HepG2 (cell line): ENCODE results near the gene TMEM151A. TPM values are rescaled to one million over a fixed set of nuclear protein-coding genes. Genes with fewer than 3 reads are reported as not detected.

Experiments
- AGO1 ChIP-seq: fragments of 200-400 bp; formaldehyde crosslinking; IDR thresholded peaks from 2 replicates; pipeline ENCODE4 v1.6.1; 2017; ENCODE audit warnings: mild to moderate bottlenecking, low read depth, low read length, moderate library complexity; ENCODE audit not compliant: poor library complexity, severe bottlenecking
- ATF7-NPFF ChIP-seq: sonication (generic); formaldehyde crosslinking; IDR thresholded peaks from 2 replicates; pipeline ENCODE4 v1.8.1; 2023; ENCODE audit warnings: mild to moderate bottlenecking, low read depth, missing genetic modification reagents, moderate library complexity
- HES4 ChIP-seq: sonication (generic); formaldehyde crosslinking; IDR thresholded peaks from 2 replicates; pipeline ENCODE4 v1.9.0; 2021; ENCODE audit warnings: mild to moderate bottlenecking, missing genetic modification reagents, borderline replicate concordance
- HOXA3 ChIP-seq: sonication (generic); formaldehyde crosslinking; IDR thresholded peaks from 2 replicates; pipeline ENCODE4 v1.5.0; 2020; ENCODE audit warnings: missing genetic modification reagents
- KAT8 ChIP-seq: IDR thresholded peaks from 2 replicates; pipeline ENCODE4 v1.6.1; 2016; ENCODE audit warnings: missing genetic modification reagents, missing compliant biosample characterization
- MTA1 ChIP-seq: sonication (generic); formaldehyde crosslinking; IDR thresholded peaks from 2 replicates; pipeline ENCODE4 v1.4.0; 2020; ENCODE audit warnings: missing genetic modification reagents, mild to moderate bottlenecking, borderline replicate concordance
- NKX3-1 ChIP-seq: sonication (generic); formaldehyde crosslinking; IDR thresholded peaks from 2 replicates; pipeline ENCODE4 v1.5.0; 2020; ENCODE audit warnings: missing genetic modification reagents
- NONO ChIP-seq, 2 experiments: fragments of 450-650 bp in 1 of 2; sonication (generic) in 1 of 2; formaldehyde crosslinking in 1 of 2; IDR thresholded peaks in 1 of 2; conservative IDR thresholded peaks in 1 of 2; 2 replicates each; pipeline versions ENCODE4 v1.6.1 to v1.8.0; 2017 to 2022; ENCODE audit warnings: mild to moderate bottlenecking in 1 of 2, missing genetic modification reagents in 1 of 2, moderate library complexity in 1 of 2
- SKI ChIP-seq: fragments of 450-650 bp; IDR thresholded peaks from one replicate; pipeline ENCODE4 v1.6.1; 2018; ENCODE audit warnings: mild to moderate bottlenecking; ENCODE audit not compliant: partially characterized antibody
- ZFP36L1 ChIP-seq: sonication (generic); formaldehyde crosslinking; IDR thresholded peaks from 2 replicates; pipeline ENCODE4 v1.8.0; 2022; ENCODE audit warnings: mild to moderate bottlenecking, missing genetic modification reagents, moderate library complexity
- ZHX1 ChIP-seq: sonication (generic); formaldehyde crosslinking; IDR thresholded peaks from 2 replicates; pipeline ENCODE4 v1.8.1; 2022; ENCODE audit warnings: low read depth, mild to moderate bottlenecking, missing genetic modification reagents
- ZNF740 ChIP-seq: sonication (generic); formaldehyde crosslinking; IDR thresholded peaks from 2 replicates; pipeline ENCODE4 v1.4.0; 2020; ENCODE audit warnings: missing genetic modification reagents
- polyA plus RNA-seq, 8 experiments: library from polyadenylated mRNA; depleted of rRNA in 3 of 8; stranded (reverse) in 7 of 8; unstranded in 1 of 8; fragments of >200 nt; fragmentation: Illumina TruSeq in 4 of 8; extraction: Trizol in 4 of 8; gene quantifications; 2 replicates each; pipeline versions ENCODE4 v1.2.1 to v1.2.3, GENCODE V29; 2011 to 2016; ENCODE audit warnings: low read depth in 4 of 8, missing spikeins in 1 of 8, mixed read lengths in 1 of 8; ENCODE audit not compliant: insufficient read depth in 1 of 8
- total RNA-seq, 5 experiments: library from RNA; depleted of rRNA; stranded (reverse); fragments of >200 nt; fragmentation: Illumina TruSeq; extraction: Trizol; gene quantifications; 2 replicates each; pipeline ENCODE4 v1.2.3, GENCODE V29; 2016; ENCODE audit warnings: low read depth in 1 of 5
- TF ChIP-seq, protein P1 (sequence below): IDR thresholded peaks from 2 replicates; pipeline ENCODE4 v1.6.1; 2016; ENCODE audit warnings: missing compliant biosample characterization, missing genetic modification reagents, borderline replicate concordance
- TF ChIP-seq, protein P2 (sequence below): sonication (generic); formaldehyde crosslinking; IDR thresholded peaks from 2 replicates; pipeline ENCODE4 v1.5.0; 2020; ENCODE audit warnings: mild to moderate bottlenecking, missing genetic modification reagents, borderline replicate concordance
- TF ChIP-seq, protein P3 (sequence below): sonication (generic); formaldehyde crosslinking; IDR thresholded peaks from 2 replicates; pipeline ENCODE4 v1.8.1; 2022; ENCODE audit warnings: mild to moderate bottlenecking, missing genetic modification reagents

TMEM151A gene
- total and polyA plus RNA-seq, 2 of the 13 experiments (the other 11 are each of a cell fraction or from before 2014, with no cell fraction given): 0.18 to 0.33 TPM

GRCh38 chr11:66288671-66289547 lies 2.8 kb upstream of the TMEM151A start, which contains the start of gene YIF1A (continued):
- peak; percentile 53 for TF ChIP-seq AGO1
- peak; percentile 13; the same call in 1 of the 2 replicates for TF ChIP-seq NKX3-1 (CRISPR knock-in tag)
- TF ChIP-seq SKI: peak; percentile 21
- TF ChIP-seq, protein P1, sequence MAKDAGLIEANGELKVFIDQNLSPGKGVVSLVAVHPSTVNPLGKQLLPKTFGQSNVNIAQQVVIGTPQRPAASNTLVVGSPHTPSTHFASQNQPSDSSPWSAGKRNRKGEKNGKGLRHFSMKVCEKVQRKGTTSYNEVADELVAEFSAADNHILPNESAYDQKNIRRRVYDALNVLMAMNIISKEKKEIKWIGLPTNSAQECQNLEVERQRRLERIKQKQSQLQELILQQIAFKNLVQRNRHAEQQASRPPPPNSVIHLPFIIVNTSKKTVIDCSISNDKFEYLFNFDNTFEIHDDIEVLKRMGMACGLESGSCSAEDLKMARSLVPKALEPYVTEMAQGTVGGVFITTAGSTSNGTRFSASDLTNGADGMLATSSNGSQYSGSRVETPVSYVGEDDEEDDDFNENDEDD (CRISPR knock-in tag): peak; percentile 39; the same call in 1 of the 2 replicates
- TF ChIP-seq ZFP36L1 (CRISPR knock-in tag): no peak
- peak; percentile 89 for TF ChIP-seq ZNF740 (CRISPR knock-in tag)
- peak; percentile 93 for TF ChIP-seq HOXA3 (CRISPR knock-in tag)
- TF ChIP-seq, protein P2, sequence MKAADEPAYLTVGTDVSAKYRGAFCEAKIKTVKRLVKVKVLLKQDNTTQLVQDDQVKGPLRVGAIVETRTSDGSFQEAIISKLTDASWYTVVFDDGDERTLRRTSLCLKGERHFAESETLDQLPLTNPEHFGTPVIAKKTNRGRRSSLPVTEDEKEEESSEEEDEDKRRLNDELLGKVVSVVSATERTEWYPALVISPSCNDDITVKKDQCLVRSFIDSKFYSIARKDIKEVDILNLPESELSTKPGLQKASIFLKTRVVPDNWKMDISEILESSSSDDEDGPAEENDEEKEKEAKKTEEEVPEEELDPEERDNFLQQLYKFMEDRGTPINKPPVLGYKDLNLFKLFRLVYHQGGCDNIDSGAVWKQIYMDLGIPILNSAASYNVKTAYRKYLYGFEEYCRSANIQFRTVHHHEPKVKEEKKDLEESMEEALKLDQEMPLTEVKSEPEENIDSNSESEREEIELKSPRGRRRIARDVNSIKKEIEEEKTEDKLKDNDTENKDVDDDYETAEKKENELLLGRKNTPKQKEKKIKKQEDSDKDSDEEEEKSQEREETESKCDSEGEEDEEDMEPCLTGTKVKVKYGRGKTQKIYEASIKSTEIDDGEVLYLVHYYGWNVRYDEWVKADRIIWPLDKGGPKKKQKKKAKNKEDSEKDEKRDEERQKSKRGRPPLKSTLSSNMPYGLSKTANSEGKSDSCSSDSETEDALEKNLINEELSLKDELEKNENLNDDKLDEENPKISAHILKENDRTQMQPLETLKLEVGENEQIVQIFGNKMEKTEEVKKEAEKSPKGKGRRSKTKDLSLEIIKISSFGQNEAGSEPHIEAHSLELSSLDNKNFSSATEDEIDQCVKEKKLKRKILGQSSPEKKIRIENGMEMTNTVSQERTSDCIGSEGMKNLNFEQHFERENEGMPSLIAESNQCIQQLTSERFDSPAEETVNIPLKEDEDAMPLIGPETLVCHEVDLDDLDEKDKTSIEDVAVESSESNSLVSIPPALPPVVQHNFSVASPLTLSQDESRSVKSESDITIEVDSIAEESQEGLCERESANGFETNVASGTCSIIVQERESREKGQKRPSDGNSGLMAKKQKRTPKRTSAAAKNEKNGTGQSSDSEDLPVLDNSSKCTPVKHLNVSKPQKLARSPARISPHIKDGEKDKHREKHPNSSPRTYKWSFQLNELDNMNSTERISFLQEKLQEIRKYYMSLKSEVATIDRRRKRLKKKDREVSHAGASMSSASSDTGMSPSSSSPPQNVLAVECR (CRISPR knock-in tag): peak; percentile 72; the same call in 1 of the 2 replicates
- peak; percentile 56 for TF ChIP-seq KAT8 (CRISPR knock-in tag)
- no peak for TF ChIP-seq NONO (IDR thresholded peaks at IDR 0.05)
- peak; percentile 14 for TF ChIP-seq NONO (CRISPR knock-in tag; conservative IDR thresholded peaks at IDR 0.05)
- TF ChIP-seq, protein P3, sequence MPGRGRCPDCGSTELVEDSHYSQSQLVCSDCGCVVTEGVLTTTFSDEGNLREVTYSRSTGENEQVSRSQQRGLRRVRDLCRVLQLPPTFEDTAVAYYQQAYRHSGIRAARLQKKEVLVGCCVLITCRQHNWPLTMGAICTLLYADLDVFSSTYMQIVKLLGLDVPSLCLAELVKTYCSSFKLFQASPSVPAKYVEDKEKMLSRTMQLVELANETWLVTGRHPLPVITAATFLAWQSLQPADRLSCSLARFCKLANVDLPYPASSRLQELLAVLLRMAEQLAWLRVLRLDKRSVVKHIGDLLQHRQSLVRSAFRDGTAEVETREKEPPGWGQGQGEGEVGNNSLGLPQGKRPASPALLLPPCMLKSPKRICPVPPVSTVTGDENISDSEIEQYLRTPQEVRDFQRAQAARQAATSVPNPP (CRISPR knock-in tag): 0 out of 2 replicates have a peak, but pooled peaks have one; percentile 43
- TF ChIP-seq ZHX1 (CRISPR knock-in tag): peak; percentile 70; the same call in 1 of the 2 replicates
- no peak; the same call in 1 of the 2 replicates for TF ChIP-seq HES4 (CRISPR knock-in tag)
- TF ChIP-seq ATF7-NPFF (CRISPR knock-in tag): peak; percentile 68; the same call in 1 of the 2 replicates
- 0 out of 2 replicates have a peak, but pooled peaks have one; percentile 27 for TF ChIP-seq MTA1 (CRISPR knock-in tag)
